Measurements from ENCODE around the gene ARHGAP45.
"Not testable (repeated sequence)": the region's sequence is repeated elsewhere in the genome, so short reads cannot be mapped to it uniquely, and the experiment has no call there.

The ARHGAP45 gene, protein sequence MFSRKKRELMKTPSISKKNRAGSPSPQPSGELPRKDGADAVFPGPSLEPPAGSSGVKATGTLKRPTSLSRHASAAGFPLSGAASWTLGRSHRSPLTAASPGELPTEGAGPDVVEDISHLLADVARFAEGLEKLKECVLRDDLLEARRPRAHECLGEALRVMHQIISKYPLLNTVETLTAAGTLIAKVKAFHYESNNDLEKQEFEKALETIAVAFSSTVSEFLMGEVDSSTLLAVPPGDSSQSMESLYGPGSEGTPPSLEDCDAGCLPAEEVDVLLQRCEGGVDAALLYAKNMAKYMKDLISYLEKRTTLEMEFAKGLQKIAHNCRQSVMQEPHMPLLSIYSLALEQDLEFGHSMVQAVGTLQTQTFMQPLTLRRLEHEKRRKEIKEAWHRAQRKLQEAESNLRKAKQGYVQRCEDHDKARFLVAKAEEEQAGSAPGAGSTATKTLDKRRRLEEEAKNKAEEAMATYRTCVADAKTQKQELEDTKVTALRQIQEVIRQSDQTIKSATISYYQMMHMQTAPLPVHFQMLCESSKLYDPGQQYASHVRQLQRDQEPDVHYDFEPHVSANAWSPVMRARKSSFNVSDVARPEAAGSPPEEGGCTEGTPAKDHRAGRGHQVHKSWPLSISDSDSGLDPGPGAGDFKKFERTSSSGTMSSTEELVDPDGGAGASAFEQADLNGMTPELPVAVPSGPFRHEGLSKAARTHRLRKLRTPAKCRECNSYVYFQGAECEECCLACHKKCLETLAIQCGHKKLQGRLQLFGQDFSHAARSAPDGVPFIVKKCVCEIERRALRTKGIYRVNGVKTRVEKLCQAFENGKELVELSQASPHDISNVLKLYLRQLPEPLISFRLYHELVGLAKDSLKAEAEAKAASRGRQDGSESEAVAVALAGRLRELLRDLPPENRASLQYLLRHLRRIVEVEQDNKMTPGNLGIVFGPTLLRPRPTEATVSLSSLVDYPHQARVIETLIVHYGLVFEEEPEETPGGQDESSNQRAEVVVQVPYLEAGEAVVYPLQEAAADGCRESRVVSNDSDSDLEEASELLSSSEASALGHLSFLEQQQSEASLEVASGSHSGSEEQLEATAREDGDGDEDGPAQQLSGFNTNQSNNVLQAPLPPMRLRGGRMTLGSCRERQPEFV

DNA sequence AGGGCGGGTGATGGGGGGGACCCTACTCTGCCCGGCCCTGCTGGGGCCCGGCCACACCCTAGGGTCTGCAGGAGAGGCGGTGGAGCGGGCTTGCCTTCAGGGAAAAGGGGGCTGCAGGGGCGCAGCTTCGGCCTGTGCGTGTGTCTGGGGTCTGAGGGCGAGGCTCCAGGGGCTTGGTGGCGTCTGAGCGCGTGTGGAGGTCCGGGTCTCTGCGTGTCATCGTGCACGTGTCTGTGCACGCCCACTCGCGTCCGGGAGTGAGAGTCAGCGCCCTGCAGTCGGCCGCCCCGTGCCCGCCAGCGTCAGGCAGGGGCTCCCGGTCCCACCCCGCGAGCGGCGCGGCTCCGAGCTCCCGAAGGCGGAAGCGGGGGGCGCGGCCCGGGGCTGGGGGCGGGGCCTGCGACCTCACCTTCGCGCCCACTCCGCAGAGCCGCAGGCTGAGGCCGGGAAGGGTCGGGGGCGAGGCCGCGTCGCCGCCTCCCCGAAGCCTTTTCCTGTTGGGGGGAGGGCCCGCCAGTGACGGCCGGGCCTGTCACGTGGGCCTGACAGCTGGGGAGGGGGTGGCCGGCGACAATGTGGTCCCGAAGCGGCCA, at the start of gene ARHGAP45:
TSS of gene ARHGAP45 (plus strand) at position 420 of the 593 bp plus-strand sequence. CDS start 239 bp downstream, outside the sequence.
- DNase-seq: no peak

DNA sequence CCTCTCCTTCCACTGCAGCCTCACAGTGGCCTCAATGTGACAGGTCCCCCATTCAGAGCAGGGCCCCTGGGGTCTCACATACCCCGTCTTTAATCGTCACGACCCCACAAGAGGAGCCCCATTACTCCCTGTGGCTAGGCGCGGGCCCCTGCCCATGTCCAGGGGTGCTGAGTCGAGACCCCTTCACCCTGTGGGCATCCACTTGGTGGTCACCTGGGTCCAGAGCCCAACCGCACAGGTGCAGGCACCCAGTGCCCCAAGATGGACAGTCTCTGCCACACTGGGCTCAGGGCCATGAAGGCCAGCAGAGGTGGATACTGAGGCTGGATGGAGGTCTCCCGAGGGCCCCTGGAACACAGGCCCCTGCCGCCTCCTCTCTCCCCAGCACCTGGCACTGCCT, 49.1 kb upstream of the ARHGAP45 start:
- DNase-seq: no peak

DNA sequence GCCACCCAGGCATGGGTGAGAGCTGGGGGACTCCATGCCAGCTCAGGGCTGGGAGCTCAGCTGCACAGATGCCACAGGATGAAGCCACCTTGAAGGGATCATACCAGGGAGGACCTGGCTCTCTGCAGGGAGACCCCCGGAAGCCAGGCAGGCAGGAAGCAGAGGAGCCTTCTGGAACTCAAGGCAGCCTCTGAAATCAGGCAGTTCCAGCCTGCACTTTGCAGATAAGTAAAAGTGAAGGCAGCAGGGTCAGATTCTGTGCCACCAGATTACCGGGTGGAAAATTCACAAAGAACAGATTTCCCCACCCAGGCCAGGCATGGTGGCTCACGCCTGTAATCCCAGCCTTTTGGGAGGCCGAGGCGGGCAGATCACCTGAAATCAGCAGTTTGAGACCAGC, 48.6 kb upstream of the ARHGAP45 start:
- DNase-seq: no peak

DNA sequence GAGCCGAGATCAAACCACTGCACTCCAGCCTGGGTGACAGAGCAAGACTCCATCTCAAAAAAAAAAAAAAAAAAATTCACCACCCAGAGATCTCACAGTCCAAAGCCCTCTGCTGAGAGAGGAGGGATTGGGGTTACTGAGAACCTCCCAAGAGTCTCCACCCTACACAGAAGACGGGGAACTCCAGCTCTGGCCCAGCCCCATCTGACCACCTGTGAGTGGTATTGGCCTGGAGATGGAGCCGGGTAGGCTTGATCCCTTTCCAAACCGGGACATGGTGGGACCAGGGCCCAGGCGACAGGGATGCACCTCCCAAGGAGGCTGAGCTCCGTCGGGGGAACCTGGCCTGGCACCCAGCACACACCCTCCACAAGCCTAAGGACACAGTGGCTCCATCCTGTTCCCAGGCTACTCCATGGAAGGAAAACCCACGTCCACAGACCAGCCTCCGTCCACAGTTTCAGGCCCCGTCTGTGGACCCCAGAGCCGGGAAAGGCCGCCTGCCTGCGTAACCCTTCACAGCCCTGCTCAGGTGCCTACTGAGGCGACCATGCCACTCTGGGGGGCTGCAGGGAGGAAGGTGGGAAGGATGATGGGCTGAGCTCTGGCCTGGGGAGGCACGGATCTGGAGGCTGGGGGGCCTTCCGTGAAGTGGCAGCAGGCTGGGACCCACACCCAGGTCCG, 47.9 kb upstream of the ARHGAP45 start:
- no peak for DNase-seq

DNA sequence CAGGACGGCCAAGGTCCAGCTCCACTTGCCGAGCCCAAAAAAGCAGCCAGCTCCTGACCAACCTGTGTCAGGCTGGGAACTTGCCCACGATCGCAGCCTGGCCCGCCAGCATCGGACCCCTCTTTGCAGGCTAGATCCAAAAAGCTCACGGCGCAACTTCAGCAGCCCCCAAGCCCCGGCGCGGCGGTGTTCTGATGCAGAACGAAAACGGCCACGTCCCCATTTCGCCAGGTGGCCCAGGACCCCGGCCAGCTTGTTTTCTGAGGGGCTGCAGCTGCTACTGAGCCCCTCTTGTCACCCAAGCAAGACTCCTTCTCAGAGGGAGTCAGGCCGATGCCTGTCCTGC, 47.4 kb upstream of the ARHGAP45 start:
- no peak for DNase-seq

DNA sequence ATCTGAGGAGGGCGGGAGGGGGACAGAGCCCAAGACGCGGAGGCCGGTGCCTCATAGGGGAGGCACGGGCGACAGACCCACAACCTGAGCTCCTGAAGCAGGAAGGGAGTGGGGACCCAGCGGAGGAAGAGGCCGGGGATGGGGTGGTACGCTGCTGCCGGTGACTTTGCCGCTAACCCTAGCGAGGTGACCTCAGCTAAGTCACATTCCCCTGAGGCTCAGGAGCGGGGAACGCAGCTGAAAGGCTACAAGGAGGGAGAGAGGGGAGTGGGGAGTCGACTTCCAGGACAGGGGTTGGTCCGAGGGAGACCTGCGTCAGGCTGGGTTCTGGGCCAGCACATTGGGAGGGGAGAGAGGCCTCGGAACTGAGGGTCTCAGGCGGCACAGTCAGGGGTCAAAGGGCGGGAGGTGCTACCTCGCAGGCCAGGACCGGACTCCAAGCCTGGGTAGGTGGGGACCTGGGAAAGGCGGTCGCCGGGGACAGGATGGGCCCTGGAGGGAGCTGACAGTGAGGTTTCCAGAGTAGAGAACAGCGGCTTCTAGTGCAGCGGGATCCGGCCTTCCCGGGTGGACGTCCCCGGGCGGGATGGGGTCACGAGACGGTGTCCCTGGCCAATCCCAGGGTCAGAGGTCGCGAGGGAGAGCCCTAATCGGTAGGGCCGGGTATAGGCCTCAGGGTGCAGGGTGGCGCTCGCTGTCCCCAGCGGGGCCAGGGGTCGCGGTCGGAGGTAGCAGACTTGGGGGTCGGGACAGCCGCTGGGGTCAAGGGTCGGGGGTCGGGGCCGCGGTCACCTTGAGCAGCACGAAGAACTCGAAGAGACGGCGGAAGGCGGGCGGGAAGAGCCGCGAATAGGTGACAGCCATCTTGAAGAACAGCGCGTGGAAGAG, 46.7 kb upstream of the ARHGAP45 start:
- DNase-seq: no peak

DNA sequence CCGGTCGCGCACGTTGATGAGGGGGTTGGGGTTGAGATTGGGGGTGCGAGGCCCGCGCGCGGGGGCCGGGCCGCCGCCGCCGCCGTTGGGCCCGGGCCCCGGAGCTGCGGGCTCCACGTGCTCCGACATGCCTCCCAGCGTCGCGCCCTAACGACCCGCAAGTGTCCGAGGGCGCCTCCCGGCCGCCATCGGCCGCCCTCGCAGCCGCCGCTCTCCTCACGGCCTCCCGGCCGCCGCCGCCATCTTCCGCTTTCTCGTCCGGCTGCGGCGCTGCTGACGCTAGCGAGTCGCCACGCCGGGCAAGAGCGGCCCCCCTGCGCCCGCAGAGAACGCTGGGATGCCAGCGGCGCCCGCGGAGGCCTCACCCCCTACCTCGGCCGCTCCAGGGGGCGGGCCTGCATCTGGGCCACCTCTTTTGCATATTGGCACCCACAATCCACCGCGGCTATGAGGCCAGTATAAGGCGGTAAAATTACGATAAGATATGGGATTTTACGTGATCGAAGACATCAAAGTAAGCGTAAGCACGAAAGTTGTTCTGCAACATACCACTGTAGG, 46.0 kb upstream of the ARHGAP45 start, which contains the start of gene TMEM259:
TSS of gene TMEM259 (minus strand) at position 256 of the 558 bp plus-strand sequence. CDS start at position 129, 127 bp downstream.
- peak; percentile 96 for DNase-seq

DNA sequence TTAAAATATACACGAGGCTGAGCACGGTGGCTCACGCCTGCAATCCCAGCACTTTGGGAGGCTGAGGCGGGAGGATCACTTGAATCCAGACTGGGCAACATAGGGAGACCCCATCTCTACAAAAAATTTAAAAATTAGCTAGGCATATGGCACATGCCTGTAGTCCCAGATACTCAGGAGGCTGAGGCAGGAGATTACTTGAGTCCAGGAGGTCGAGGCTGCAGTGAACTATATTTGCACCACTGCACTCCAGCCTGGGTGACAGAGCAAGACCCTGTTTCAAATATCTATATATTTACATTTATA, 43.1 kb upstream of the ARHGAP45 start:
- not testable (repeated sequence) for DNase-seq

DNA sequence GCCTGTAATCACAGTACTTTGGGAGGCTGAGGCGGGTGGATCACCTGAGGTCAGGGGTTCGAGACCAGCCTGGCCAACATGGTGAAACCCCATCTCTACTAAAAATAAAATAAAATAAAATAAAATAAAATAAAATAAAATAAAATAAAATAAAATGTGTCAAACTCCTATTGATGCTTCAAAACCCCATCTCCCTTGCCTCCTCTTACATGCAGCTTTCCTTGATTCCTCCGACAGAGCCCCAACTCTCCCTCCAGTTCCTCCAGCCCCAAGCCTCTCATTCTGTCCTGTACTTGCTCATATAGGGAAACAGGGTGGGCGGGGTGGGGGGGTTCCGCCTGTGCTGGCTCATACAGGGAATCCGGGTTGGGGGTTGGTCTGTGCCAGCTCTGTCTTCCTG, 41.9 kb upstream of the ARHGAP45 start:
- DNase-seq: not testable (repeated sequence)

DNA sequence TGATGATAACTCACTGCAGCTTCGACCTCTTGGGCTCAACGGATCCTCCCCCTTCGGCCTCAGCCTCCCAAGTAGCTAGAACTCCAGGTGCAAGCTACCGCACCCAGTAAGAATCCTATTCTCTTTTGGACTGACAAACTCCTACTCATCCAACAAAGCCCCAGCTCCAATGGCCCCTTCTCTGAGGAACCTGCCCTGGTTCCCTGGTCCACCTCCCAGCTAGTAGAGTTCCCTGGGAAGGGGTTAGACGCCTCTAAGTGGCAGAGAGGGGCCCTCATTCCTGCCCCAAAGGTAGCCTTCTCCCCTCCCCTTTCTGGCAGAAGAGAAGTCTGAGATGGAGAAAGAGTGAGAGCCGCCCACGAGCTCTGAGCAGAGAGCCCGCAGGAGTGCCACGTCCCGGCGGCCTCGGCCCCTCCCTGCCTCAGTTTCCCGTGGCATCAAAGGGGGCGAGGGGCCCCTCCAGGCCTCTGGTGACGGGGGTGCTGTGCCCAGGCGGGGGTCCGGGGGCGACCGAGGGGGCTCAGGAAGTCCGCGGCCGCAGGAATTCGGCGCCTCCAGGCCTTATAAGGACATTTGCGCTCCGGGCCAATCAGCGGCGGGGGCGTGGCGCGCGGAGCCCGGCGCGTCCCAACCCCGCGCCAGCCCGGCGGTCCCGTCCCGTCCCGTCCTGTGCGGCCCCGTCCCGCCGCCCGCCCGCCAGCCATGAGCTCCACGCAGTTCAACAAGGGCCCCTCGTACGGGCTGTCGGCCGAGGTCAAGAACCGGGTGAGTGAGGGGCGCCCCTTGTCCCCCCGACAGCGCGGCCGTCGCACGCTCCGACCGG, 40.8 kb upstream of the ARHGAP45 start, which contains the start of gene CNN2:
TSS of gene CNN2 (plus strand) at position 649 of the 823 bp plus-strand sequence. CDS start at position 703, 54 bp downstream.
- peak; percentile 14 for DNase-seq

DNA sequence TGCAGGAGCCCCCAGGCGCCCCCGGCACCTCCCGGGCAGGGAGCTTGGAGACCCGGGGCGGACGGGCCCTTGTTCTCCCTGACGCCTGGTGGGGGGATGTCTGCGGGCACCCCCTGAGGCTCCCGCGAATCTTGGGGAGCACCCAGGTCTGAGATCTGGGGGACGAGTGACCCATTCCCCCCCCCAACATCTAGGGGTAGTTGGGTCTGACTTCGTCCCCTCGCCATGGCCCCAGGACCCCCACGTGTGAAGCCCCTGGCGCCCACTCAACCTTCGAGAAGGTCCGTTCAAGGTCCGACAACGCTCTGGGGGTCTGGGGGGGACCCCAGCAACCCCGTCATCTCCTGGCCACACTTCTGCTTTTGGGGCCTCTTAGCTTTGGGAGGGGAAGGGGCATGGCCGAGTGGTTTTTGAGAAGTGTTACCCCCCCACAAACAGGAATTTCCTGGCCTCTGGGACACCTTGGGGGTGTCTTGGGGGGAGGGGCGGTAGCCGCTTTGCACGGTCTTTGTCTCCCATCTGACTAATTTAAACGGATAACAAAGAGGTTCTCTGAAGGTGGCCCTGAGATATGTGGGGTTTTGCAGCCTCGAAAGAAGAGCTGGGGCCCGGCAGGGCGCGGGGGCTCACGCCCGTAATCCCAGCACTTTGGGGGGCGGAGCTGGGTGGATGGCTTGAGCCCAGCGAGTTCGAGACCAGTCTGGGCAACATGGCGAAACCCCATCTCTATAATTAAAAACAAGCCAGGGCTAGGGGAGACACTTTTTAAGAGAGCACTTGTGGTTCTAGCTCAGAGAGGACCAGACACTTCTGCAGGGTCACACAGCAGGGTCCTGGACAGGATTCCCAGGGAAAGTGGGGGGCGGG, 40.0 kb upstream of the ARHGAP45 start:
- DNase-seq: no peak

DNA sequence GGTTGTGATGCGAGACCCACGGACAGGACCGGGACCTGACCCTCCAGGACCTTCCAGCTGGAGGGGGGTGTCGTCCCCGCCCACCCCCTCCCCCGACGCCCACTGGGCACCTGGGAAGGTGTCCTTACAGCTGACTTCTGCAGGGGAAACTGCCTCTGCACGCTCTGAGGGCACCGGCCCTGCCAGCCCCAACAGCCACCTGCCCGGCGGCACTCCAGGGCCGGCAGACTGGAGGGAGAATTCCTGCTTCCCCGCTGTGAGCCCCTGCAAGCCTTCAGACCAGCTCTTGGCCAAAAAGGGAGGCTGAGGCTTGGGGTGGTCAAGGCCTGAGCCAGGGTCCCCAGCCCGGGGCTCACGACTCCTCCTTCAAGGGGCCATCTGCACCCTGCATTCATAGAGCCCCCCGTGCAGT, 39.3 kb upstream of the ARHGAP45 start:
- no peak for DNase-seq

DNA sequence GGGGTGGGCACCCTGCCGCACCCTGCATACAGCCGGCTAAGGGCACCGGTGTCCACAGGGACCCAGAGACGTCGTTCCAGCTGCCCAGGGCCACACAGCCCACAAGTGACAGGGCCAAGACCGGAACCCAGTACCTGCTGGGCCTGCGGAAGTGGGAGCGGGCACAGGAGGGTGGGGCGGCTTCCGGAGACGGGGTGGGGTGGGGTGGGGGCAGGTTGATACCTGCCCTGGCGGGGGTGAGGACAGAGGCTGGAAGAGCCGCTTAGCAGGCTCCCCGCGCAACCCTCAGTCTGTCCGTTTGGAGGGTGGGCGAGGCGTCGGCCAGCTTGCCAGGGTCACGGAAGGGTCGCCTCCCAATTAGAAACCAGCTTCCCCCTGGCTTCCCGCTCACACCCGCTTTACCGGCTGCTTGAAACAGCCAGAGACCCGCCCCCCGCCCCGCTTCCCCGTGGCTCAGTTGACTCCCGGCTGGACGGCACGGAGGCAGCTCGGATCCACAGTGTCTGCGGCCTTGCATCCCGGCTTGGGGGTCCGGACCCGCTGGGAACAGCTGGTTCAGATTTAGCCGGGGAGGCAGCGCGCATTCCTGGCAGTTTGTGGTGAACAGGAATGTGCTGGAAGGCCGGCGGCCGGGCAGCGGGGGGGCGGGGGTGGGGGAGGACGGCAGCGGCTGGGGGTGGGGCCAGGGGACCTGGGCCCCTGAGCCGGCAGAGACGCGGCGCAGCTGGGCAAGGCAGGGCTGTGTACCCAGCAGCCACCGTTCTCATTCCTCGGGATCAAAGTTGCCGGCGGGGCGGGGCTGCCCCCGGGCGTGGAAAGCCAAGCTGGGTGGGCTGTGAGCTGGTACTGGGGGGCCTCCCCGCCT, 38.7 kb upstream of the ARHGAP45 start:
- no peak for DNase-seq

DNA sequence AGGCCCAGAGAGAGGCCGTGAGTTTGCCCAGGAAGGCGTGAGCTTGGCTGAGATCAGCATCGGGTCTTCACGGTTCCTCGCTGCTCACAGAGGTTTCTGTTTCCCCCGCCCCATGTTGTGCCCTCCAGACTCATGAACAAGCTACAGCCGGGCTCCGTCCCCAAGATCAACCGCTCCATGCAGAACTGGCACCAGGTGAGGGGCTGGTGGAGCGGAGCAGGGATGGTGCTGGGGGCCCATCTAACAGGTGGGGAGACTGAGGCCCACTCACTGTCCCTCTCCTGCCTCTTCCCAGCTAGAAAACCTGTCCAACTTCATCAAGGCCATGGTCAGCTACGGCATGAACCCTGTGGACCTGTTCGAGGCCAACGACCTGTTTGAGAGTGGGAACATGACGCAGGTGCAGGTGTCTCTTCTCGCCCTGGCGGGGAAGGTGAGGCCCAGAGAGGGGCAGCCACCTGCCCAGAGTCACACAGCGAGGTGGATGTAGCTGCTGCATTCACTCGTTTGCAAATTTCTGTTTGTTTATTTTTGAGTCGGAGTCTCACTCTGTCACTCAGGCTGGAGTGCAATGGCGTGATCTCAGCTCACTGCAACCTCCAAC, 34.6 kb upstream of the ARHGAP45 start:
- DNase-seq: no peak

DNA sequence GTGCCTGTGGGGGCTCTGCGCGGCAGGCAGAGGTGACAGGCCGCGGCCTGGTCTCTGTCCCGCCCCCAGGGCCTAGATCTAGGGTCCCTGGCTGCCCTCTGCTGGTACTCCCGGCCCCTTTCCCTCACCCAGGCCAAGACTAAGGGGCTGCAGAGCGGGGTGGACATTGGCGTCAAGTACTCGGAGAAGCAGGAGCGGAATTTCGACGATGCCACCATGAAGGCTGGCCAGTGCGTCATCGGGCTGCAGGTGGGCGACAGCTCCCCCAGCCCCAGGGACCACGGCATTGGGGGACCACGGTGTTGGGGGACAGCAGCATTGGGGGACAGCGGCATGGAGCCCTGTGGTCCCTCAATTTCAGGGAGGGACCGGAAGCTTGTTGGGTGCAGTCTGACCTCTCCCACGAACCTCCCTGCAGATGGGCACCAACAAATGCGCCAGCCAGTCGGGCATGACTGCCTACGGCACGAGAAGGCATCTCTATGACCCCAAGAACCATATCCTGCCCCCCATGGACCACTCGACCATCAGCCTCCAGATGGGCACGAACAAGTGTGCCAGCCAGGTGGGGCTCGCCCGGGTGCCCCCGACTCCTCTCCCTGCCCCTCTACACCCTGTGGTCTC, 30.9 kb upstream of the ARHGAP45 start:
- no peak for DNase-seq

DNA sequence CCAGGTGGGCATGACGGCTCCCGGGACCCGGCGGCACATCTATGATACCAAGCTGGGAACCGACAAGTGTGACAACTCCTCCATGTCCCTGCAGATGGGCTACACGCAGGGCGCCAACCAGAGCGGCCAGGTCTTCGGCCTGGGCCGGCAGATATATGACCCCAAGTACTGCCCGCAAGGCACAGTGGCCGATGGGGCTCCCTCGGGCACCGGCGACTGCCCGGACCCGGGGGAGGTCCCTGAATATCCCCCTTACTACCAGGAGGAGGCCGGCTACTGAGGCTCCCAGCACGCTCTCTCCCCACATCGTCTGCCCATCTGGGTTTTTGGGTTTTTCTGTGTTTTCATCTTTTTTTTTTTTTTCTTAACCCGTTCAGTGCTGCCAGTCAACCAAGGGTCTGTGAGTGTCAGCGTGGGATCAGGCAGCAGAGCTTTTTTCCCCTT, 29.3 kb upstream of the ARHGAP45 start:
- DNase-seq: no peak
